Endothelial cell of umbilical vein (primary cell): Measurements from ENCODE around the gene CA5A. TPM values are rescaled to one million over a fixed set of nuclear protein-coding genes. Genes with fewer than 3 reads are reported as not detected.

Experiments
- BruUV-seq: library from RNA; stranded (reverse); fragments of 400-500 nt; replicated peaks from 2 replicates; lab custom pipeline; 2021; lab: Mats Ljungman, UMichigan
- CTCF ChIA-PET: fragments of 300-600, 350-600 bp; sonication (Branson Sonifier 250); formaldehyde crosslinking; loops from one replicate; lab custom pipeline; 2021; ENCODE audit warnings: antibody characterized with exemption, inconsistent platforms; lab: Charles Lee
- POLR2A ChIA-PET: fragments of 300-600, 350-600 bp; sonication (Branson Sonifier 250); formaldehyde crosslinking; loops from one replicate; lab custom pipeline; 2021; ENCODE audit warnings: antibody characterized with exemption, inconsistent platforms; lab: Charles Lee
- DNase-seq: peaks from one replicate; pipeline ENCODE4 v3.0.0-alpha.2; 2011; ENCODE audit warnings: low read depth, low spot score
- FAIRE-seq: peaks from 2 replicates; lab custom pipeline; 2011; peaks lifted over from hg19 to GRCh38; lab: Jason Lieb, UNC
- H2AFZ ChIP-seq: 2 replicates; pipeline ENCODE4 v1.6.0; 2012; ENCODE audit warnings: low read depth, low read length, control low read depth, inconsistent platforms
- H3K27ac ChIP-seq: 2 replicates; pipeline ENCODE4 v1.5.1; 2011; ENCODE audit warnings: low read depth, mild to moderate bottlenecking, control low read depth, low read length, moderate library complexity; ENCODE audit not compliant: insufficient read depth
- H3K27me3 ChIP-seq, 2 experiments: 2 replicates each; pipeline versions ENCODE4 v1.6.0 to v1.6.1; 2011; ENCODE audit warnings: low read length in 2 of 2, mixed read lengths in 1 of 2; ENCODE audit not compliant: control insufficient read depth in 2 of 2, insufficient read depth in 2 of 2
- H3K36me3 ChIP-seq, 2 experiments: 2 replicates in 1 of 2; 3 replicates in 1 of 2; pipeline ENCODE4 v1.5.1; 2011; ENCODE audit warnings: low read length in 2 of 2, mild to moderate bottlenecking in 1 of 2, moderate library complexity in 1 of 2; ENCODE audit not compliant: control insufficient read depth in 2 of 2, insufficient read depth in 2 of 2; ENCODE audit errors: extremely low read depth in 1 of 2
- H3K4me1 ChIP-seq: 3 replicates; pipeline ENCODE4 v1.5.1; 2011; ENCODE audit warnings: mild to moderate bottlenecking, low read length; ENCODE audit not compliant: control insufficient read depth, insufficient read depth; ENCODE audit errors: extremely low read depth
- H3K4me2 ChIP-seq: 2 replicates; pipeline ENCODE4 v1.6.1; 2011; ENCODE audit warnings: low read length, control low read depth, mixed read lengths; ENCODE audit not compliant: insufficient read depth
- H3K4me3 ChIP-seq, 3 experiments: fragments of 200-600 bp in 1 of 3; sonication (generic), shearing (Covaris generic) in 1 of 3; replicated peaks in 1 of 3; 2 replicates each; pipeline ENCODE4 v1.5.1; 2011 to 2016; ENCODE audit warnings: control low read depth in 3 of 3, low read length in 3 of 3, mild to moderate bottlenecking in 2 of 3, inconsistent platforms in 1 of 3, low read depth in 1 of 3, moderate library complexity in 1 of 3; ENCODE audit not compliant: insufficient read depth in 1 of 3
- H3K79me2 ChIP-seq: 2 replicates; pipeline ENCODE4 v1.6.0; 2012; ENCODE audit warnings: low read length, inconsistent platforms; ENCODE audit not compliant: control insufficient read depth, insufficient read depth
- H3K9ac ChIP-seq: replicated peaks from 2 replicates; pipeline ENCODE3; 2011; ENCODE audit warnings: low read length, control low read depth; ENCODE audit not compliant: insufficient read depth; ENCODE audit errors: extremely low read depth
- H3K9me1 ChIP-seq: replicated peaks from 3 replicates; pipeline ENCODE4 v1.6.0; 2011; ENCODE audit warnings: mild to moderate bottlenecking, low read length; ENCODE audit not compliant: control insufficient read depth, insufficient read depth; ENCODE audit errors: extremely low read depth
- H3K9me3 ChIP-seq: replicated peaks from 2 replicates; pipeline ENCODE4 v1.5.1; 2012; ENCODE audit warnings: low read length, inconsistent platforms; ENCODE audit not compliant: control insufficient read depth, insufficient read depth
- H4K20me1 ChIP-seq: replicated peaks from 2 replicates; pipeline ENCODE3; 2011; ENCODE audit warnings: mild to moderate bottlenecking, low read length; ENCODE audit not compliant: control insufficient read depth, insufficient read depth; ENCODE audit errors: extremely low read depth
- CTCF ChIP-seq, 2 donors: IDR thresholded peaks; 1 replicate in 1 of 2; 2 replicates in 1 of 2; pipeline ENCODE4 v1.5.1; 2011; ENCODE audit warnings: low read length in 2 of 2, mild to moderate bottlenecking in 2 of 2, moderate library complexity in 2 of 2, control low read depth in 1 of 2, inconsistent platforms in 1 of 2, low read depth in 1 of 2; ENCODE audit not compliant: insufficient read depth in 1 of 2; ENCODE audit errors: extremely low read depth in 1 of 2
- EZH2 ChIP-seq: IDR thresholded peaks from 2 replicates; pipeline ENCODE4 v1.6.1; 2012; ENCODE audit warnings: borderline replicate concordance, low read depth, mild to moderate bottlenecking, moderate library complexity, low read length, inconsistent platforms; ENCODE audit not compliant: severe bottlenecking
- FOS ChIP-seq: IDR thresholded peaks from 2 replicates; pipeline ENCODE4 v1.6.1; 2011; ENCODE audit warnings: mild to moderate bottlenecking, low read length, moderate library complexity, borderline replicate concordance; ENCODE audit not compliant: insufficient read depth
- GATA2 ChIP-seq: IDR thresholded peaks from 2 replicates; pipeline ENCODE4 v1.7.0; 2011; ENCODE audit warnings: low read depth, mild to moderate bottlenecking, moderate library complexity, mixed read lengths, low read length; ENCODE audit not compliant: insufficient read length, insufficient read depth
- JUN ChIP-seq: IDR thresholded peaks from 2 replicates; pipeline ENCODE4 v1.6.1; 2011; ENCODE audit warnings: borderline replicate concordance, low read depth; ENCODE audit not compliant: insufficient read length, insufficient read depth
- MAX ChIP-seq: IDR thresholded peaks from 2 replicates; pipeline ENCODE4 v1.6.1; 2011; ENCODE audit not compliant: insufficient read depth, insufficient read length
- MYC ChIP-seq: IDR thresholded peaks from one replicate; pipeline ENCODE4 v1.6.1; 2011; ENCODE audit warnings: mild to moderate bottlenecking, low read depth, low read length
- POLR2A ChIP-seq: IDR thresholded peaks from 2 replicates; pipeline ENCODE4 v1.6.1; 2012; ENCODE audit warnings: low read depth, mild to moderate bottlenecking, control low read depth, low read length
- POLR2AphosphoS5 ChIP-seq: IDR thresholded peaks from 2 replicates; pipeline ENCODE4 v1.6.1; 2012; ENCODE audit warnings: low read depth, mild to moderate bottlenecking, control low read depth, low read length, moderate library complexity; ENCODE audit not compliant: insufficient read depth
- dilution Hi-C: fragments of 300-500 bp; cut with MboI; formaldehyde crosslinking; loops from one replicate; pipeline ENCODE4 v1.15.0; 2019; ENCODE audit warnings: low sequenced_read_pairs; ENCODE audit not compliant: extremely low pct_ligation_motif_present
- intact Hi-C: fragments of 100-400 bp; cut with micrococcal nuclease; formaldehyde crosslinking; loops from one replicate; pipeline ENCODE4 v1.10.0; 2022
- polyA plus RNA-seq, 4 experiments: library from polyadenylated mRNA; depleted of rRNA in 3 of 4; stranded (reverse) in 3 of 4; unstranded in 1 of 4; fragments of >200 nt; gene quantifications; 2 replicates each; pipeline versions ENCODE4 v1.2.1 to v1.2.3, GENCODE V29; 2011 to 2012; ENCODE audit warnings: missing spikeins in 1 of 4
- total RNA-seq: library from RNA; stranded (reverse); gene quantifications from 2 replicates; pipeline ENCODE4 v1.2.3, GENCODE V29; 2021

Gene CA5A
- total and polyA plus RNA-seq, 2 donors (not counting 3 experiments of a cell fraction or from before 2014, with no cell fraction given), result not detected

GRCh38 chr16:87930456-87930855, 5.9 kb downstream of the CA5A start:
- dilution Hi-C loops (no loop called here), intact Hi-C loops (no loop called here)
- BruUV-seq, result no TSS peak
- H3K4me2 ChIP-seq, result no peak overlapping the region
- no peak overlapping the region for H3K4me3 ChIP-seq
- H3K9ac ChIP-seq, result no peak overlapping the region
- ChIA-PET POLR2A (no interaction called here), CTCF (interaction anchor here (1.0 kb wide), 2 partner anchors 22 to 151 kb away, joined by 3 read pairs; no protein-coding TSS in a partner anchor)
- no peaks in the 10 kb centered on the region for H3K9me1 ChIP-seq
- H3K27ac ChIP-seq, result no peak overlapping the region
- no peaks in the 10 kb centered on the region for H3K79me2 ChIP-seq
- peaks cover 0 to 2% of the 10 kb centered on the region in 2 experiments for H3K27me3 ChIP-seq
- DNase-seq, result no peak
- no peaks in the 10 kb centered on the region for H4K20me1 ChIP-seq
- no peaks in the 10 kb centered on the region for H3K36me3 ChIP-seq
- FAIRE-seq, result no peak
- TF ChIP-seq MYC, result no peak
- peak in 1 of 2 donors; percentile 10 for TF ChIP-seq CTCF (IDR thresholded peaks at IDR 0.05; ENCODE audit: extremely low read depth in 1 of 2, insufficient read depth in 1 of 2, low read depth in 1 of 2, low read length in 2 of 2)
- no peak overlapping the region for H2AFZ ChIP-seq
- H3K9me3 ChIP-seq, result no peaks in the 10 kb centered on the region
- no peaks in the 10 kb centered on the region for H3K4me1 ChIP-seq

GRCh38 chr16:87929986-87930385, 6.3 kb downstream of the CA5A start:
- Histone ChIP-seq H3K27me3 (peaks cover 0 to 2% of the 10 kb centered on the region in 2 experiments), H3K9me1 (no peaks in the 10 kb centered on the region), H3K4me3 (no peak overlapping the region), H3K4me2 (no peak overlapping the region), H2AFZ (no peak overlapping the region), H3K36me3 (no peaks in the 10 kb centered on the region), H4K20me1 (no peaks in the 10 kb centered on the region), H3K27ac (no peak overlapping the region), H3K79me2 (no peaks in the 10 kb centered on the region), H3K9me3 (no peaks in the 10 kb centered on the region), H3K9ac (no peak overlapping the region), H3K4me1 (no peaks in the 10 kb centered on the region)
- dilution Hi-C loops (no loop called here), intact Hi-C loops (no loop called here)
- no peak for TF ChIP-seq JUN
- no peak for TF ChIP-seq MAX
- TF ChIP-seq EZH2, result no peak
- no peak for TF ChIP-seq CTCF (IDR thresholded peaks at IDR 0.05; ENCODE audit: extremely low read depth in 1 of 2, insufficient read depth in 1 of 2, low read depth in 1 of 2, low read length in 2 of 2)
- TF ChIP-seq POLR2AphosphoS5, result no peak
- TF ChIP-seq POLR2A, result no peak
- TF ChIP-seq GATA2, result no peak
- TF ChIP-seq FOS, result no peak
- TF ChIP-seq MYC, result no peak
- DNase-seq (no peak), FAIRE-seq (no peak)
- POLR2A ChIA-PET, result no interaction called here
- CTCF ChIA-PET, result interaction anchor here (1.0 kb wide), 2 partner anchors 22 to 151 kb away, joined by 3 read pairs; no protein-coding TSS in a partner anchor
- no TSS peak for BruUV-seq
